HepG2 (cell line): ENCODE measurements around the gene ZBP1. TPM values are rescaled to one million over a fixed set of nuclear protein-coding genes. Genes with fewer than 3 reads are reported as not detected.

Source experiments
- ATM ChIP-seq: fragments of 450-650 bp; IDR thresholded peaks from 2 replicates; pipeline ENCODE4 v1.7.1; 2017; ENCODE audit warnings: mild to moderate bottlenecking, borderline replicate concordance
- ATRX ChIP-seq: sonication (generic); formaldehyde crosslinking; IDR thresholded peaks from 2 replicates; pipeline ENCODE4 v1.4.0; 2020; ENCODE audit warnings: missing genetic modification reagents, borderline replicate concordance
- CC2D1A ChIP-seq: sonication (generic); formaldehyde crosslinking; IDR thresholded peaks from 2 replicates; pipeline ENCODE4 v1.8.1; 2023; ENCODE audit warnings: mild to moderate bottlenecking, missing genetic modification reagents
- HDAC2 ChIP-seq: sonication (generic); formaldehyde crosslinking; IDR thresholded peaks from 2 replicates; pipeline ENCODE4 v1.4.0; 2020; ENCODE audit warnings: missing genetic modification reagents
- HMG20B ChIP-seq: conservative IDR thresholded peaks from 2 replicates; pipeline ENCODE4 v1.6.1; 2016; ENCODE audit warnings: missing genetic modification reagents, missing compliant biosample characterization
- HOXA7 ChIP-seq: sonication (generic); formaldehyde crosslinking; IDR thresholded peaks from 2 replicates; pipeline ENCODE4 v1.8.1; 2022; ENCODE audit warnings: mild to moderate bottlenecking, missing genetic modification reagents, moderate library complexity
- MAFK ChIP-seq, 2 experiments: IDR thresholded peaks in 1 of 2; conservative IDR thresholded peaks in 1 of 2; 2 replicates each; pipeline ENCODE4 v1.6.1; 2011; ENCODE audit warnings: improper control_type of control experiment in 2 of 2, low read length in 2 of 2
- MEF2D ChIP-seq: sonication (generic); formaldehyde crosslinking; IDR thresholded peaks from 2 replicates; pipeline ENCODE4 v1.5.1; 2020; ENCODE audit warnings: mild to moderate bottlenecking, missing genetic modification reagents
- PCBP1 ChIP-seq: fragments of 200-400 bp; formaldehyde crosslinking; IDR thresholded peaks from 2 replicates; pipeline ENCODE4 v1.6.1; 2017; ENCODE audit warnings: mild to moderate bottlenecking, low read depth, low read length, borderline replicate concordance
- REPIN1 ChIP-seq: sonication (generic); formaldehyde crosslinking; IDR thresholded peaks from 2 replicates; pipeline ENCODE4 v1.8.0; 2022; ENCODE audit warnings: missing genetic modification reagents, low read depth, mild to moderate bottlenecking, borderline replicate concordance
- SETDB1 ChIP-seq: sonication (generic); formaldehyde crosslinking; IDR thresholded peaks from 2 replicates; pipeline ENCODE4 v1.5.1; 2020; ENCODE audit warnings: missing genetic modification reagents, mild to moderate bottlenecking, borderline replicate concordance
- SNAPC2 ChIP-seq: sonication (generic); formaldehyde crosslinking; IDR thresholded peaks from 2 replicates; pipeline ENCODE4 v1.8.1; 2022; ENCODE audit warnings: mild to moderate bottlenecking, missing genetic modification reagents
- TAF15 ChIP-seq: fragments of 200-400 bp; formaldehyde crosslinking; IDR thresholded peaks from one replicate; pipeline ENCODE4 v1.6.1; 2018; ENCODE audit warnings: mild to moderate bottlenecking, low read depth, low read length; ENCODE audit not compliant: poor library complexity, severe bottlenecking
- TCF7 ChIP-seq: sonication (generic); IDR thresholded peaks from 2 replicates; pipeline ENCODE4 v1.6.1; 2016; ENCODE audit warnings: antibody characterized with exemption, low read depth
- U2AF2 ChIP-seq: fragments of 200-400 bp; formaldehyde crosslinking; IDR thresholded peaks from 2 replicates; pipeline ENCODE4 v1.6.1; 2017; ENCODE audit warnings: low read depth, mild to moderate bottlenecking, low read length
- ZKSCAN8 ChIP-seq: IDR thresholded peaks from 2 replicates; pipeline ENCODE4 v1.6.1; 2016; ENCODE audit warnings: borderline replicate concordance, missing genetic modification reagents, missing compliant biosample characterization
- ZNF230 ChIP-seq: sonication (generic); formaldehyde crosslinking; IDR thresholded peaks from 2 replicates; pipeline ENCODE4 v1.4.0; 2020; ENCODE audit warnings: mild to moderate bottlenecking, missing genetic modification reagents
- ZNF530 ChIP-seq: sonication (generic); formaldehyde crosslinking; IDR thresholded peaks from 2 replicates; pipeline ENCODE4 v1.5.0; 2020; ENCODE audit warnings: low read depth, mild to moderate bottlenecking, missing genetic modification reagents
- ZNF543 ChIP-seq: sonication (generic); formaldehyde crosslinking; IDR thresholded peaks from 2 replicates; pipeline ENCODE4 v1.4.0; 2020; ENCODE audit warnings: mild to moderate bottlenecking, missing genetic modification reagents
- ZNF703 ChIP-seq: sonication (generic); formaldehyde crosslinking; IDR thresholded peaks from 2 replicates; pipeline ENCODE4 v1.5.1; 2020; ENCODE audit warnings: missing genetic modification reagents, mild to moderate bottlenecking, moderate library complexity, borderline replicate concordance
- ZNF841 ChIP-seq: sonication (generic); formaldehyde crosslinking; IDR thresholded peaks from 2 replicates; pipeline ENCODE4 v1.8.1; 2023; ENCODE audit warnings: missing genetic modification reagents, borderline replicate concordance
- polyA plus RNA-seq, 8 experiments: library from polyadenylated mRNA; depleted of rRNA in 3 of 8; stranded (reverse) in 7 of 8; unstranded in 1 of 8; fragments of >200 nt; fragmentation: Illumina TruSeq in 4 of 8; extraction: Trizol in 4 of 8; gene quantifications; 2 replicates each; pipeline versions ENCODE4 v1.2.1 to v1.2.3, GENCODE V29; 2011 to 2016; ENCODE audit warnings: low read depth in 4 of 8, missing spikeins in 1 of 8, mixed read lengths in 1 of 8; ENCODE audit not compliant: insufficient read depth in 1 of 8
- total RNA-seq, 5 experiments: library from RNA; depleted of rRNA; stranded (reverse); fragments of >200 nt; fragmentation: Illumina TruSeq; extraction: Trizol; gene quantifications; 2 replicates each; pipeline ENCODE4 v1.2.3, GENCODE V29; 2016; ENCODE audit warnings: low read depth in 1 of 5
- TF ChIP-seq, protein P1 (sequence below): sonication (generic); formaldehyde crosslinking; IDR thresholded peaks from 2 replicates; pipeline ENCODE4 v1.8.1; 2023; ENCODE audit warnings: mild to moderate bottlenecking, inconsistent platforms, moderate library complexity, missing genetic modification reagents, borderline replicate concordance
- TF ChIP-seq, protein P2 (sequence below): IDR thresholded peaks from 2 replicates; pipeline ENCODE4 v1.6.1; 2016; ENCODE audit warnings: low read depth
- TF ChIP-seq, protein P3 (sequence below): fragments of 450-650 bp; IDR thresholded peaks from 2 replicates; pipeline ENCODE4 v1.6.1; 2017; ENCODE audit warnings: mild to moderate bottlenecking

Gene ZBP1
- total and polyA plus RNA-seq, 2 of the 13 experiments (the other 11 are each of a cell fraction or from before 2014, with no cell fraction given): not detected

DNA sequence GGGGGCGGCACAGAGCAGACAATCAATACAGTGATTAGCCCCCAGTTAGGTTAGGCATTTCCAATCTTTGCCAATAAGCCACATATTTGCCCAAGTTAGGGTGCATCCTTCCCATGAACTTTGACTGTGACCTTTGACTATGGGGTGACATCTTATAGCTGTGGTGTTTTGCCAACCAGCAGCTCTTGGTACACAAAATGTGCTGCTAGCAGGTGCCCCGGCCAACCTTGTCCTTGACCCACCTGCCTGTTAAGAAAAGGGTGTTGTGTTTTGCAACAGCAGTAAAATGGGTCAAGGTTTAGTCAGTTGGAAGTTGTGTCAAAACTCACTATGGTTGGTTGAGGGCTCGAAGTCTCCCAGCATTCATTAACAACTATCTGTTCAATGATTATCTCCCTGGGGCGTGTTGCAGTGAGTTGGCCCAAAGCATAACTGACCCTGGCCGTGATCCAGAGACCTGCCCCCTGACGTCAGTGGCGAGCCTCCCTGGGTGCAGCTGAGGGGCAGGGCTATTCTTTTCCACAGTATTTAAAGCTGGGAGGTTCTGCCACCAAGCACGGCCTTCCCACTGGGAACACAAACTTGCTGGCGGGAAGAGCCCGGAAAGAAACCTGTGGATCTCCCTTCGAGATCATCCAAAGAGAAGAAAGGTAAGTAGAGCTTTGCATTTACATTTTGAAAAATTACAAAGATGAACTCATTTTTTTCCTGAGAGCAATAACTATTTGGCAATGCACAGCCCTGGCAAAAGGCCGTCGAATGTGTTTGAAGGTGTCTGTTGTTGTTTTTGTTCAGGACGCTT, 59.5 kb downstream of the ZBP1 start, which contains the start of gene PCK1 (continued):
- TF ChIP-seq, protein P1, sequence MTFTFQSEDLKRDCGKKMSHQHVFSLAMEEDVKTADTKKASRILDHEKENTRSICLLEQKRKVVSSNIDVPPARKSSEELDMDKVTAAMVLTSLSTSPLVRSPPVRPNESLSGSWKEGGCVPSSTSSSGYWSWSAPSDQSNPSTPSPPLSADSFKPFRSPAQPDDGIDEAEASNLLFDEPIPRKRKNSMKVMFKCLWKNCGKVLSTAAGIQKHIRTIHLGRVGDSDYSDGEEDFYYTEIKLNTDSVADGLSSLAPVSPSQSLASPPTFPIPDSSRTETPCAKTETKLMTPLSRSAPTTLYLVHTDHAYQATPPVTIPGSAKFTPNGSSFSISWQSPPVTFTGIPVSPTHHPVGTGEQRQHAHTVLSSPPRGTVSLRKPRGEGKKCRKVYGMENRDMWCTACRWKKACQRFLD (CRISPR knock-in tag): peak; percentile 17; the same call in 1 of the 2 replicates
- TF ChIP-seq ZKSCAN8 (CRISPR knock-in tag) (peak; percentile 89; the same call in 1 of the 2 replicates), SETDB1 (CRISPR knock-in tag) (peak; percentile 67; the same call in 1 of the 2 replicates), ZNF530 (CRISPR knock-in tag) (no peak), U2AF2 (no peak), HOXA7 (CRISPR knock-in tag) (no peak), HMG20B (CRISPR knock-in tag) (peak; percentile 63; the same call in 1 of the 2 replicates), HDAC2 (CRISPR knock-in tag) (peak; percentile 96; the same call in 1 of the 2 replicates), ZNF841 (CRISPR knock-in tag) (no peak; the same call in 1 of the 2 replicates), ZNF230 (no peak; the same call in 1 of the 2 replicates), TCF7 (peak; percentile 63), MEF2D (CRISPR knock-in tag) (peak; percentile 98), CC2D1A (CRISPR knock-in tag) (no peak; the same call in 1 of the 2 replicates), MAFK (conservative IDR thresholded peaks at IDR 0.05 in 1 of 2, IDR thresholded peaks at IDR 0.05 in 1 of 2; ENCODE audit: low read length in 2 of 2) (peak; percentile 34 to 35; a peak in 2 of 4 replicates), PCBP1 (no peak), ATM (no peak), REPIN1 (CRISPR knock-in tag) (peak; percentile 82), ATRX (CRISPR knock-in tag) (no peak), SNAPC2 (CRISPR knock-in tag) (0 out of 2 replicates have a peak, but pooled peaks have one; percentile 27), TAF15 (no peak), ZNF543 (CRISPR knock-in tag) (0 out of 2 replicates have a peak, but pooled peaks have one; percentile 77), ZNF703 (CRISPR knock-in tag) (no peak)
- TF ChIP-seq, protein P2, sequence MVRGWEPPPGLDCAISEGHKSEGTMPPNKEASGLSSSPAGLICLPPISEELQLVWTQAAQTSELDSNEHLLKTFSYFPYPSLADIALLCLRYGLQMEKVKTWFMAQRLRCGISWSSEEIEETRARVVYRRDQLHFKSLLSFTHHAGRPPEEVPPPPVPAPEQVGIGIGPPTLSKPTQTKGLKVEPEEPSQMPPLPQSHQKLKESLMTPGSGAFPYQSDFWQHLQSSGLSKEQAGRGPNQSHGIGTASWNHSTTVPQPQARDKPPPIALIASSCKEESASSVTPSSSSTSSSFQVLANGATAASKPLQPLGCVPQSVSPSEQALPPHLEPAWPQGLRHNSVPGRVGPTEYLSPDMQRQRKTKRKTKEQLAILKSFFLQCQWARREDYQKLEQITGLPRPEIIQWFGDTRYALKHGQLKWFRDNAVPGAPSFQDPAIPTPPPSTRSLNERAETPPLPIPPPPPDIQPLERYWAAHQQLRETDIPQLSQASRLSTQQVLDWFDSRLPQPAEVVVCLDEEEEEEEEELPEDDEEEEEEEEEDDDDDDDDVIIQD (CRISPR knock-in tag): peak; percentile 92
- TF ChIP-seq, protein P3, sequence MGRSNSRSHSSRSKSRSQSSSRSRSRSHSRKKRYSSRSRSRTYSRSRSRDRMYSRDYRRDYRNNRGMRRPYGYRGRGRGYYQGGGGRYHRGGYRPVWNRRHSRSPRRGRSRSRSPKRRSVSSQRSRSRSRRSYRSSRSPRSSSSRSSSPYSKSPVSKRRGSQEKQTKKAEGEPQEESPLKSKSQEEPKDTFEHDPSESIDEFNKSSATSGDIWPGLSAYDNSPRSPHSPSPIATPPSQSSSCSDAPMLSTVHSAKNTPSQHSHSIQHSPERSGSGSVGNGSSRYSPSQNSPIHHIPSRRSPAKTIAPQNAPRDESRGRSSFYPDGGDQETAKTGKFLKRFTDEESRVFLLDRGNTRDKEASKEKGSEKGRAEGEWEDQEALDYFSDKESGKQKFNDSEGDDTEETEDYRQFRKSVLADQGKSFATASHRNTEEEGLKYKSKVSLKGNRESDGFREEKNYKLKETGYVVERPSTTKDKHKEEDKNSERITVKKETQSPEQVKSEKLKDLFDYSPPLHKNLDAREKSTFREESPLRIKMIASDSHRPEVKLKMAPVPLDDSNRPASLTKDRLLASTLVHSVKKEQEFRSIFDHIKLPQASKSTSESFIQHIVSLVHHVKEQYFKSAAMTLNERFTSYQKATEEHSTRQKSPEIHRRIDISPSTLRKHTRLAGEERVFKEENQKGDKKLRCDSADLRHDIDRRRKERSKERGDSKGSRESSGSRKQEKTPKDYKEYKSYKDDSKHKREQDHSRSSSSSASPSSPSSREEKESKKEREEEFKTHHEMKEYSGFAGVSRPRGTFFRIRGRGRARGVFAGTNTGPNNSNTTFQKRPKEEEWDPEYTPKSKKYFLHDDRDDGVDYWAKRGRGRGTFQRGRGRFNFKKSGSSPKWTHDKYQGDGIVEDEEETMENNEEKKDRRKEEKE: no peak
